ENCODE measurements around the gene FAM83C.

- no peak for TF ChIP-seq POLR2A (IDR thresholded peaks at IDR 0.05; ENCODE audit: low read depth, low read length)
- no peak for TF ChIP-seq POLR2AphosphoS5 (IDR thresholded peaks at IDR 0.05; ENCODE audit: low read depth, low read length)
- no peak for TF ChIP-seq TAF1 (IDR thresholded peaks at IDR 0.05; ENCODE audit: borderline replicate concordance, low read depth, low read length)
Observed at GRCh38 chr20:35304956-35305355, 12.7 kb upstream of the FAM83C start.

Measured in GM12892 (cell line).